Measurements from ENCODE around the gene KPTN.

The KPTN gene

DNA sequence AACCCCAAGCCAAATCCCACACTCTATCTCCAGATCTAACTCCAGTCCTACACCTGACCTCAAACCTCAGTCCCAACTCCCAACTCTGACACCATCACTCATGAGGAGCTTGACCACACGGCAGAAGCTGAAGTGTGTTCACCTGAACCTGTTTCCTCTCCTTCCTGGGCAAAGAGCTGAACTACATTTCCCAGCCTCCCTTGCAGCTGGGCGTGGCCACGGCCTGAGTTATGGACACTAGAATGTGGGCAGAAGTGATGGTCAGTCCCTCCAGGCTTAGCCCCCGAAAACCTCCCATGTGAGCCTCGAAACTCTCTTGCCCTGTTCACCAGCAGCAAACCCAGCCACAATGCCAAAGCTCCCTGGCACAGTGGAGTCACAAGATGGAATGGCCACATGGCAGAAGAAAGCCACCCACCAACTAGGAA, 45.2 kb downstream of the KPTN start:
- in situ Hi-C loops (cut with MboI; ENCODE audit: low sequenced_read_pairs) = loop anchor here (5.0 kb wide), 1 partner anchor 258 kb away; no protein-coding TSS in a partner anchor

DNA sequence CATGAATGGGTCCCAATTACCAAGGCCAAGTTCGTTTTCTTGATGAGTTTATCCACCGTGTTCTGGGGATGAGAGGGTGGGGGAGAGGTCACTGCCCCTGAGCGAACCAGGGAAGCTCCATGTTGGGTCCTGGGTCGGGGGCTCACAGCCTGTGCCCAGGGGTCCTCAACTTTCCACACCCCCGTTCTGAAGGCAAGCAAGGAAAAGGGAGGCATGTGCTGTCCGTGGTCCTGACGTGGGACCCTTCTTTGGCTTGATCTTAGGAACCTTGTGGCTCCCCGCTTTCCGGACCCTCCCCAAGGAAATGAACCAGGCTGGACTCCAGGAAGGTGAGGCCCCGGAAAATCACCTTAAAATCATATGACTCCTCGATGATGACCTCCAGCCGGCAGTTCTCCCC, 46.5 kb downstream of the KPTN start:
- in situ Hi-C loops (cut with MboI; ENCODE audit: low sequenced_read_pairs) = loop anchor here (5.0 kb wide), 1 partner anchor 260 kb away; no protein-coding TSS in a partner anchor

DNA sequence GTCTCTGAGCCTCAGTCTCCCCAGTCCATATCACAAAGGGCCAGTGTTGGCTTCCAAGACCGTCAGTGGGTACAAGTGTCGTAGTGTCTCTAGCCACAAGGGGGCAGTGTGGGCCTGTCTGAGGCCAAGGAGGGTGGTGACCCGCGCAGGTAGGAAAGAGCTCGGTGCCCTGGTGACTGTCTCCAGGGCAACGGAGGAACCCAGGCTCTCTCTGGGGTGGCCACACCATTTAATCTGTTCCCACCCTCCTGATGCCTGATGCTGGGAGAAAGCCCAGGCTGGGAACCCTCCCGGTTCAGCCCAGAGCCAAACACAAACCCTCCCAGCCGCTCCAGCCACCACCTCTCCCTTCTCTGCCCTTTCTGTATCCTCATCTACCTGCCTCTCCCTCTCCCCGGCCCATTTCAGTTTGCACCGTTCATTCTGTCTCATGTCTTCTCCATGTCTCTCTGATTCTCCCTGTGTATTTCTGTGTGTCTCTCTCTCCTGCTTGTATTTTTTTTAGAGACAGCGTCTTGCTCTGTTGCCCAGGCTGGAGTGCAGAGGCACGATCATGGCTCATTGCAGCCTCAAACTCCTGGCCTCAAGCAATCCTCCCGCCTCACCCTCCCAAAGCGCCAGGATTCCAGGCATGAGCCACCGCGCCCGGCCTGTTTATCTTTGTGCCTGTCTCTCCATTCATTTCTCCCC, 47.2 kb downstream of the KPTN start:
- in situ Hi-C loops (cut with MboI; ENCODE audit: low sequenced_read_pairs) = loop anchor here (5.0 kb wide), 1 partner anchor 260 kb away; no protein-coding TSS in a partner anchor

DNA sequence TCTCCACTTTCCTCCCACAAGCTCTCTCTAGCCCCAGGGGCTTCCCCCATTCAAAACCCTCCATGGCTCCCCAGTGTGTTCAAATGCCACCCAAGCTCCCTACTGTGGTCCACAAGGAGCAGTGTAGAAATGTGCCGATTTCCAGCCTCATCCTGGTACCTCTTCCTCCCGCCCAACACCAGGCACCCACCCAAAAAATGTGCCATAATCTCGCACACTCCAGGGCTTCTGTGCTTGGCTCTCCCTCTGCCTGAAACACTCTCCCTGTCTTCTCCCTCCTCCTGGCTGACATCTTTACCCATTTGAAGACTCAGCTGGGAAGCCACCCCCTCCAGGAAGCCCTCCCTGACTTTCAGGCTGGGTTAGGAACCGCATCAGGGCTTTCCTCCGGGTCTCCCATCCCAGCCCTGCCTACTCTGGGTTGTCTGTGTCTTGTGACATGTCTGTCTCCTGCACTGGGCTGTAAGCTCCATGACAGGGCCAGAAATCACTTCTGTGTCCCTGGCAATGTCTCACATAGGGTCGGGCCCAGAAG, 48.1 kb downstream of the KPTN start:
- in situ Hi-C loops (cut with MboI; ENCODE audit: low sequenced_read_pairs) = loop anchor here (5.0 kb wide), 1 partner anchor 261 kb away; no protein-coding TSS in a partner anchor

DNA sequence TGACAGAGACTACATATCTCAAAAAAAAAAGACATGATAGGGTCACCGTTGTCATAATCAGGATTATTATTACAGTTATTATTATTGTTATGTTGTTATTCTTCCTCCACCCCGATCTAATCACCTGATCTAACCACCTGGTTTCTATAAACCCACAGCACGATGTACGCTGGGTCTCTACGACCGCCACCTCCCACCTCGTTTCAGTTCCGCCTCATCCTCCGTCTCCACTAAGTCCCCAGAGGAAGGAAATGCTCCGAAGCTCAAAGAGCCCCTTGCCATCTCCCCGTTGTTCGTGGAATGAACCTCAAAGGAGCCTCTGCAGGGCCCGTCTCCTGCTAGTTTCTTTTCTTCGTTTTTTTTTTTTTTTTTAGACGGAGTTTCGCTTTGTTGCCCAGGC, 48.8 kb downstream of the KPTN start:
- in situ Hi-C loops (cut with MboI; ENCODE audit: low sequenced_read_pairs) = loop anchor here (5.0 kb wide), 1 partner anchor 262 kb away; no protein-coding TSS in a partner anchor

DNA sequence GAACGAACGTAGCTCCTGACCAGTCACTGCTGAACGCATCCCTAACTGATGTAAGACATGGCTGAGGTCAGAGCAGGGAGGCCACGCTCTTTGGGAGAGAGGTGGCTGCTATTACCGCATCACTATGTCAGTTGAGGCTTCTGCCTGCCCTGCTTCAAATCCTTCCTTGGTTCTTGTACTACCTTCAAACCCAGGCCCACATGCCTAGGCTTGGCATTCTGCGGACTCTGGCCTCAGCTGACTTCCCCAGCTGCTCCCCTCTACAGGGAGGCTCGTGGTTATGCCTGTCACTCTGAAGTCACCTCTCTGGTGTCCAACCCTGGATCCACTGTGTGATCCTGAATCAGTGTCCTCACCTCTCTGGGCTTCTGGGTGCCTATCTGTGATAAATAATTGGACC, 49.9 kb downstream of the KPTN start:
- in situ Hi-C loops (cut with MboI; ENCODE audit: low sequenced_read_pairs) = no loop called here

DNA sequence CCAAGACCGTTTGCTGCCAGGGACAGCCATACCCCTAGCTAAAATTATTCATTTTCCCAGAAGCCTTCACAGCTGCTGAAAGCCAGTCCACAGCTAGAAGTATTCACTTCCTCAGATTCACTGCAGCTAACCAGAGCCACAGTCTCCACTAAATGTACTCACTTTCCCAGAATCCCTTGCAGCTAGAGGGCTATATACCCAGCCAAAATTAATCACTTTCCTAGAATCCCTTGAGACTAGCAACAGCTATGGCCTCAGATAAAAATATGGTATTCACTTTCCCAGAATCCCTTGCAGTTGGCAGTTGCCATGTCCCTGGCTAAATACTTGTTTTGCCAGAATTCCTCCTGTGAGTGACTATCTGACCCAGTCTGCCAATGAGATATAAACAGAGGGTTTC, 50.9 kb downstream of the KPTN start:
- in situ Hi-C loops (cut with MboI; ENCODE audit: low sequenced_read_pairs) = no loop called here

DNA sequence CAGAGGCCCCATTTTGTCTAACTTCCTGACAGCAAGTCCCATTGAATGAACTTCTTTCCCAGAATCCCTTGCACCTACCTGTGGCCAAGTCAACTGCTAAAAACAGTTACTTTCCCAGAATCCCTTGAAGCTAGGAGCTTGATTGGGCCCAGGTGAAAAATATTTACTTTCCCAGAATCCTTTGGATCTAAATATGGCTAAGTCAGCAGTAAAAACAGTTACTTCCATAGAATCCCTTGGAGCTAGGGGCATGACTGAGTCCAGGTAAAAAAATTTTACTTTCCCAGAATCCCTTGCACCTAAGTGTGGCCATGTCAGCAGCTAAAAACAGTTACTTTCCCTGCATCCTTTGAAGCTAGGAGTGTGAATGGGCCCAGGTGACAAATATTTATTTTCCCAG, 51.5 kb downstream of the KPTN start:
- in situ Hi-C loops (cut with MboI; ENCODE audit: low sequenced_read_pairs) = no loop called here

DNA sequence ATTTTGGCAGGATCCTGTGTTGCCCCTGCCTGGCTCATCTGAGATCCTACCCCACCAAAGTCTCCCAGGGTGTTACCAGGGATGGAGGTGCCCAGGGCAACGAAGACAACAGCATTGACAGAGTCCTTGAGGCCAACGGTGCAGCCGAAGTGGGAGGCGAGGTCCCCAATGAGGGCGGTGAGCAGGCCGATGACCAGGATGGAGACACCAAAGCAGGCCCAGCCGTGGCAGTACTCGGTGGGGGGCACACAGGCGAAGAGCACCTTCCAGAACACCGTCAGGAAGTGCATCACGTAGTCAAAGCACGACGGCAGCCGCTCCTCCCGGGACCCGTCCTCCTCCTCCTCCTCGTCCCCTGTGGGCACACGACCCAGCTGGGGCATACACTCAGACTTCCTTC, 51.9 kb downstream of the KPTN start:
- in situ Hi-C loops (cut with MboI; ENCODE audit: low sequenced_read_pairs) = no loop called here

DNA sequence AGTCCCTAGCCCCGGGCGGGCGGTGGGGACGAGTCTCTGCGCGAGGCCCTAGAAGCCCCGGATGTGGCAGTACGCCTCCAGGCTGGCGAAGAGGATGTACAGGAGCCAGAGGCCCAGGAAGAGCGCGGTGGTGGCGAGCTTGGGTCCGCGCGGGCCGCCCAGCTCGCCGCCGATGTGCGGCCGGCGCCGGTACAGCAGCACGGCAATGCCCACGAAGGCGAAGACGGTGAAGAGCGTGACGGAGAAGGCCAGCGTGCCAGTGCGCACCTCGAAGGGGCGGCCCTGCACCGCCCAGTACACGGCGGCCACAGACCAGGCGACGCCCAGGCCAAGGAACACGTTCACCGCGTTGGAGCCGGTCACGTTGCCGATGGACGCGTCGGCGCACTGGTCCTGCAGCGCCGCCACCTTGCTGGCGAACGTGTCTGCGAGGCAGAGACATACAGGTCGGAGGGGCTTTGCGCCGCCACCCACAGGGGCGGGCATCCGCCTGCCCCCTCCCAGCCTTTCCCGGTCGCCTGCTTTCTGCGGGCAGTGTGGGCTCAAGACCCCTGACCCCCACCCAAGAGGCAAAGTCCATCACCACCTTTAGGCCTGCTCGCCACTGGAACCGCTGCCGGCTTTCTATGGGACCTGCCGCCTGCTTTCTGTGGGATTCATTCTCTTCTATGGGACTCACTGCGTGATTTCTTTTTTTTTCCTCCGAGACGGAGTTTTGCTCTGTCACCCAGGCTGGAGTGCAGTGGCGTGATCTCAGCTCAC, 53.8 kb downstream of the KPTN start:
- in situ Hi-C loops (cut with MboI; ENCODE audit: low sequenced_read_pairs) = no loop called here

DNA sequence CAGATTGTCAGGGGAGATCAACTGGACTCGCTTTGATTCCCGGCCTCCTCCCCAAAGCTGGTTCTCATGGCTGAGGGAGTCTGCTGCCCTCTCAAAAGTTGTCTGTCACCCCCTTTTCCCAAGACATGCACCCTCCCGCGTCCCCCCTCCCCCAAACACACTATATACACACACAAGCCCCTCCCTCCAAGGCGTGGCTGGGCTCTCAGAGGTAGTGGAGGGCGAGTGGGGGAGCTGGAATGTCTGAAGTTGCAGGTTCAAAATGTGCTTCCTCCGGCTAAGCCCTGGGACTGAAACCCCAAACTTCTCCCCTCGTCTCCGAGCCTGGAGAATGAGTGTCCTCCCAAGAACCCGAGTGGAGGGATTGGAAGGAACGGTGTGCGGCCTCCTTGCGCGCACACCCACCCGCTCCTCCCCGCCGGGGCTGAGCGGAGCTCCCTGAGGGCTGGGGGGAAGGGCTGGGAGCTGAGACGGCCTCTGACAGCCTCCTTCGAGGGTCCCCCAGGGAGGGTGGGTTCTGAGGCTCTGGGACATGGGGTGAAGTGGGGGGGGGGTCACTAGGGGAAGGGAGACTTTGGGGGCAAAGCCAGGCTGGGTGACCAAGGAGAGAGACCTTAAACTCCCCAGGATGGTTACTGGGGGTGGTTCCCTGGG, 54.8 kb downstream of the KPTN start:
- in situ Hi-C loops (cut with MboI; ENCODE audit: low sequenced_read_pairs) = no loop called here

DNA sequence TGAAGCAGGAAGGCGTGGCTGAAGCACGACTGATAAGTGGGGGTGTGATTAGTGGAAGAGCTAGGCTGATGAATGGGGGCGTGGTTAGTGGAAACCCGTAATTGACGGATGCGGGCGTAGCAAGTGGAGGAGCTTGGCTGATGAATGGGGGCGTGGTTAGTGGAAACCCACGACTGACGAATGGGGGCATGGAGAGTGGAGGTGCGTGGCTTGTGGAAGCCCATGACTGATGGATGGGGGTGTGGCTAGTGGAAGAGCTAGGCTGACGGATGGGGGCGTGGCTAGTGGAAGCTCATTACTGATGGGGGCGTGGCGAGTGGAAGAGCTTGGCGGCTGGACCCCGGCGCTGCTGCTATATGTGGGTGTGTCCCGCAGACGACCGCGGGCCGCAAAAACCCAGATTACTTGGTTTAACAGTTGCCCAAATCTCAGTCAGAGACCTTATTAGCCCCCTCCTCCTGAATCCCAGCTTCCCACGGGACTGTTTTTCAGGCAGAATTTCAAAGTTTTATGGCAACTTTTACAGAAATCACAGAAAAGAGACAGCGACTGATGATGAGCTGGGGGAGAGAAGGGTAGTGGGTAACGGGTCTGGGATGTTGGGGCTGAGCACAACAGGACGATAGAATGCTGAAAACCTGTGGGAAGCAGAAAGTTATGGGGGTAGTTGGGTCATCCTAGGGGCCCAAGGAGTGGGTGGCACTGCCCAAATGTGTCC, 55.7 kb downstream of the KPTN start:
- in situ Hi-C loops (cut with MboI; ENCODE audit: low sequenced_read_pairs) = no loop called here

DNA sequence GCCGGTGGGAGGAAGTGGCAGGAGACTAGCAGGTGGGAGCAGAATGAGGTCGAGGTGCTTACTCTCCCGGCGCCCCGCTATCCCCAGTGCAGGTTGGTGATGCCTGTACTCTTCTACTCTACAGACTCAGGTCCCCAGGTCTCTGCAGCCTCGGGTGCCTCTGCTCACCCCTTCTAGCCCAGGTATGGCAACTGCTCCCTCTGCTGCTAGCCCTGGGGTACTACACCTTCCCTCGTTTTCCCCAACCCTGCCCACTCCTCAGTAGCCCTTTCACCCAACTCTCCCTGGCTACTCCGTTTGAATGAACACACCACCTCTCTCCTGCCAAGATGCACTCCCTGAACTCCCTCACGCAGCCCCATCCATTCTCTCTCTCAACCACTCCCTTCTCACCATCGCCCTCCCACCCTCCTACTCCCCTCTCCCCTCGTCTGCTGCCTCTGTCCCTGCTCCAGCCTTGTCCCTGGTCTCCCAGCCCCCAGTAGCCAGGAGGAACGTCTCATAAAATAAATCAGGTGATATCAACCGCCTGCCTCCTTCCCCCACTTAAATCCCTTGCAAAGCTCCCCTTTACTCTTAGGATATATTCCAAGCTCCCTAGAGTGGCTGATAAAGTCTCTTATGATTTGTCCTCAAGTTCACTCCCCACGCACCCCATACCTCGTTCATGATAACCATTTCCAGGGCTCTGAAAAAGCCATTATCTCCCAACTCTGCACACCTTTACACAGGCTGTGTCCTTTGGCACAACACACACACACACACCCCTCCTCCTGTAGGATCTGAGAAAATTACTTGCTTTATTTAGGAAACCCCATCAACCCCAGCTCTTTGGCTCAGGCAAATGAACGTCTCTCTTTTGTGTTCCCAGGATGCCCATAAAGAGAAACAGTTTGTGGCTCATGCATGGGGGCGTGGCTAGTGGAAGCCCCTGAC, 56.5 kb downstream of the KPTN start:
- in situ Hi-C loops (cut with MboI; ENCODE audit: low sequenced_read_pairs) = no loop called here

Data from HL-60/S4 (cell line).